ENCODE data around the gene TBATA.

DNA sequence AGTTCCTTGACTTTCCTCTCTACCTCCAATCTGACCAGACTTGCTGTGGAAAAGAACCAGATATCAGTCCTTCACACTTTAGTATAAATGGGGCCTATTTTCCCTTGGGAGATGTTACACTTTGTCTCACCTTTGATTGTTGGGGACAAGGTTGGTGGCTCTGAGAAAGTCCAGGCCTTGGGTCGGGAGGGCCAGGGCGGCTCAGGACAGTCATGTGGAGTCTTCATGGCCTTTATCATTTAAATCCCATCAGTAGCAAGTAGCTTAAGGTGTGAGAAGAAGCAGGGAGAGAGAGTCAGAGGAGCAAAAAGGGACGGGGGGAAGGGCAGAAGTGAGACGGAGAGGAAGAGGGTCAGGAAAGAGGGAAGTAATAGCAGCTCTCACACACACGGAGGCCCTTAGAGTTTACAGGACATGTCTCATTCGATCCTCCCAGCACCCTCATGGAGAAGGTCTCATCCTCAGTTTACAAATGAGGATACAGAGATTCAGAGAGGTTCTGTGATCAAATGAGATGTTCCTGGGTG is 40.5 kb downstream of the TBATA start:
- TF ChIP-seq, protein P1, sequence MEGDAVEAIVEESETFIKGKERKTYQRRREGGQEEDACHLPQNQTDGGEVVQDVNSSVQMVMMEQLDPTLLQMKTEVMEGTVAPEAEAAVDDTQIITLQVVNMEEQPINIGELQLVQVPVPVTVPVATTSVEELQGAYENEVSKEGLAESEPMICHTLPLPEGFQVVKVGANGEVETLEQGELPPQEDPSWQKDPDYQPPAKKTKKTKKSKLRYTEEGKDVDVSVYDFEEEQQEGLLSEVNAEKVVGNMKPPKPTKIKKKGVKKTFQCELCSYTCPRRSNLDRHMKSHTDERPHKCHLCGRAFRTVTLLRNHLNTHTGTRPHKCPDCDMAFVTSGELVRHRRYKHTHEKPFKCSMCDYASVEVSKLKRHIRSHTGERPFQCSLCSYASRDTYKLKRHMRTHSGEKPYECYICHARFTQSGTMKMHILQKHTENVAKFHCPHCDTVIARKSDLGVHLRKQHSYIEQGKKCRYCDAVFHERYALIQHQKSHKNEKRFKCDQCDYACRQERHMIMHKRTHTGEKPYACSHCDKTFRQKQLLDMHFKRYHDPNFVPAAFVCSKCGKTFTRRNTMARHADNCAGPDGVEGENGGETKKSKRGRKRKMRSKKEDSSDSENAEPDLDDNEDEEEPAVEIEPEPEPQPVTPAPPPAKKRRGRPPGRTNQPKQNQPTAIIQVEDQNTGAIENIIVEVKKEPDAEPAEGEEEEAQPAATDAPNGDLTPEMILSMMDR (IDR thresholded peaks at IDR 0.05 in 8 of 11, conservative IDR thresholded peaks at IDR 0.05 in 3 of 11), result no peak
- TF ChIP-seq POLR2AphosphoS5 (IDR thresholded peaks at IDR 0.05), result no peak

Measured in spleen (tissue), 7 donors.